ENCODE measurements around the gene LGI2. TPM values are rescaled to one million over a fixed set of nuclear protein-coding genes. Genes with fewer than 3 reads are reported as not detected.

Gene LGI2
- polyA plus RNA-seq, 1 donor from 2014 or later = 10.3 TPM

Other genes starting within 250 kb of the LGI2 start
- gene SOD3, start 235.4 kb downstream of the LGI2 start, polyA plus RNA-seq = not detected in 2 replicates
- 6.6 and 9.8 TPM in 2 replicates for gene CCDC149, start 117.9 kb downstream of the LGI2 start, polyA plus RNA-seq
- 5.6 and 6.5 TPM in 2 replicates for gene SEPSECS, start 129.5 kb upstream of the LGI2 start, polyA plus RNA-seq
- gene PI4K2B, start 203.1 kb upstream of the LGI2 start, polyA plus RNA-seq = 9.5 and 10.0 TPM in 2 replicates

All from neural cell (in vitro differentiated cells).